Left renal cortex interstitium (tissue), 4 donors: Measurements from ENCODE around the gene GNRH2. TPM values are rescaled to one million over a fixed set of nuclear protein-coding genes. Genes with fewer than 3 reads are reported as not detected.

Experiments
- DNase-seq, 4 donors: peaks; one replicate each; pipeline ENCODE4 v3.0.0-alpha.2; 2013; ENCODE audit warnings: low read depth in 4 of 4, low spot score in 2 of 4, missing footprints in 1 of 4
- polyA plus RNA-seq, 4 donors: library from polyadenylated mRNA; unstranded; fragments of 120-200 nt; gene quantifications; one replicate each; pipeline ENCODE4 v1.2.1, GENCODE V29; 2013; ENCODE audit not compliant: insufficient read length in 4 of 4

Gene GNRH2
- polyA plus RNA-seq, 4 donors, result 0.40 to 0.62 (median 0.58) TPM; not detected in 1

DNA sequence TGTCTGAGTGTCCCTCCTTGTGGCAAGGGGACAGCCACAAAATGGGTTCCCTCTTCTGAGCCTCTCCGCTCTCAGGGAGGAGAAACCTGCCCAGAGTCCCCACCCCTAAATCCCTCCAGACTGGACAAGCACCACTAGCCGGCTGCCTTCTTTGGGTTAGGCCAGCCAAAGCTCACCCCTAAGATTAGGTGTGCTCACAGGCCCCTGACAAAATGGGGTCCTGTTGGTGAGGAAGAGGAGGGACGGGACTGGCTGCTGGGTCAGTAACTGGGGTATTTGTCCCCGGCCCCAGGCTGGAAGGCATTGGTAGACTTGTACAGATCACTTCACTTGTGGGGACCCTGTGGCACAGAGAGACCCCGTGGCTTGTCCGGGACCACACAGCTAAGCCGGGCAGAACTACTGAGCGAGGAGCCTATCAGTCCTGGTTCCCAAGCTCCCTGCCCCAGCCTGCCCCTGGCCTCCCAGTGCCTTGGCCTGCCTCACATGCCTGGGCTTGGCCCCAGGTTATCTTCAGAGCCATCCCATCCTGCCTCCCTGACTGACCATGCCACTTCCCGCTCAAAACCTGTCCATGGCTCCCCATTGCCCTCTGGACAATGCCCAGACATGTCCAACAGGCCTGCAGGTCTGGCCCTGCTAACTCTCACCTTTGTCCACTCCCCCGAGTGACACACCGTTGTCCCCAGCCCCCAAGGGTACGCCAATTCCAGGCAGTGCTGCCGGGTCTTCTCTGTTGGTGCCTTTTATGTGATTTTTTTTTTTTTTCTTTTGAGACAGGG is 51.6 kb downstream of the GNRH2 start:
- DNase-seq, result no peak

Other genes with a start within 250 kb of the GNRH2 start
- 100 to 1,000 TPM; 238 to 306 (median 269) TPM for gene CPXM1, start 243.0 kb upstream of the GNRH2 start, polyA plus RNA-seq
- gene C20orf141, start 228.6 kb upstream of the GNRH2 start, polyA plus RNA-seq, result not detected
- gene TMEM239, start 227.3 kb upstream of the GNRH2 start, polyA plus RNA-seq, result under 1 TPM in 2 of 4 donors, not detected in 2; 0.07 to 0.09 TPM
- gene PCED1A, start 203.0 kb upstream of the GNRH2 start, polyA plus RNA-seq, result 10 to 100 TPM; 52.9 to 87.1 (median 75.4) TPM
- 10 to 100 TPM; 35.7 to 45.0 (median 40.9) TPM for gene VPS16, start 202.9 kb upstream of the GNRH2 start, polyA plus RNA-seq
- 100 to 1,000 TPM in 1 of 4 donors, 10 to 100 TPM in 3; 89.8 to 113 (median 95.5) TPM for gene PTPRA, start 170.1 kb upstream of the GNRH2 start, polyA plus RNA-seq
- gene MRPS26, start 2.4 kb downstream of the GNRH2 start, polyA plus RNA-seq, result 10 to 100 TPM; 53.1 to 78.6 (median 65.6) TPM
- gene OXT, start 28.0 kb downstream of the GNRH2 start, polyA plus RNA-seq, result under 1 TPM; 0.51 to 0.94 (median 0.86) TPM
- gene AVP, start 41.1 kb downstream of the GNRH2 start, polyA plus RNA-seq, result under 1 TPM in 3 of 4 donors, not detected in 1; 0.31 to 0.63 (median 0.46) TPM
- 10 to 100 TPM; 17.3 to 19.6 (median 18.3) TPM for gene FASTKD5, start 116.2 kb downstream of the GNRH2 start, polyA plus RNA-seq
- gene UBOX5, start 116.2 kb downstream of the GNRH2 start, polyA plus RNA-seq, result 10 to 100 TPM in 2 of 4 donors, 1 to 10 TPM in 2; 8.3 to 11.5 (median 10.1) TPM
- 10 to 100 TPM; 13.0 to 21.7 (median 17.6) TPM for gene LZTS3, start 129.9 kb downstream of the GNRH2 start, polyA plus RNA-seq
- 10 to 100 TPM; 48.0 to 64.1 (median 58.1) TPM for gene DDRGK1, start 161.1 kb downstream of the GNRH2 start, polyA plus RNA-seq
- 10 to 100 TPM; 46.4 to 74.4 (median 68.9) TPM for gene ITPA, start 165.9 kb downstream of the GNRH2 start, polyA plus RNA-seq
- 1 to 10 TPM; 1.8 to 4.1 (median 2.8) TPM for gene SLC4A11, start 195.6 kb downstream of the GNRH2 start, polyA plus RNA-seq